ENCODE data around the gene ZNF883.

ZNF883 gene

GRCh38 chr9:113018247-113018646 lies 6.3 kb upstream of the ZNF883 start:
- TF ChIP-seq CTCF (IDR thresholded peaks at IDR 0.05; ENCODE audit: borderline replicate concordance, insufficient read depth, low read depth, low read length): no peak
- no peak overlapping the region for H3K4me3 ChIP-seq (ENCODE audit: low read depth, low read length)

- H3K4me3 ChIP-seq (ENCODE audit: low read depth, low read length): no peak overlapping the region
- no peak for TF ChIP-seq CTCF (IDR thresholded peaks at IDR 0.05; ENCODE audit: borderline replicate concordance, insufficient read depth, low read depth, low read length)
Measured at GRCh38 chr9:113012492-113012891, 500 bp upstream of the ZNF883 start.

- no peak overlapping the region for H3K4me3 ChIP-seq (ENCODE audit: low read depth, low read length)
- TF ChIP-seq CTCF (IDR thresholded peaks at IDR 0.05; ENCODE audit: borderline replicate concordance, insufficient read depth, low read depth, low read length): no peak
Measured at GRCh38 chr9:113005777-113006176, 6.2 kb downstream of the ZNF883 start.

GRCh38 chr9:112997236-112997941 lies 14.6 kb downstream of the ZNF883 start:
- TF ChIP-seq CTCF (IDR thresholded peaks at IDR 0.05; ENCODE audit: borderline replicate concordance, insufficient read depth, low read depth, low read length): no peak
- no peak overlapping the region for H3K4me3 ChIP-seq (ENCODE audit: low read depth, low read length)

GRCh38 chr9:112971415-112971814 lies 40.6 kb downstream of the ZNF883 start:
- no peak overlapping the region for H3K4me3 ChIP-seq (ENCODE audit: low read depth, low read length)
- TF ChIP-seq CTCF (IDR thresholded peaks at IDR 0.05; ENCODE audit: borderline replicate concordance, insufficient read depth, low read depth, low read length): 0 out of 2 replicates have a peak, but pooled peaks have one; percentile 20

GRCh38 chr9:112970939-112971338 lies 41.1 kb downstream of the ZNF883 start:
- no peak for TF ChIP-seq CTCF (IDR thresholded peaks at IDR 0.05; ENCODE audit: borderline replicate concordance, insufficient read depth, low read depth, low read length)
- H3K4me3 ChIP-seq (ENCODE audit: low read depth, low read length): no peak overlapping the region

- TF ChIP-seq CTCF (IDR thresholded peaks at IDR 0.05; ENCODE audit: borderline replicate concordance, insufficient read depth, low read depth, low read length): no peak
- no peak overlapping the region for H3K4me3 ChIP-seq (ENCODE audit: low read depth, low read length)
Measured at GRCh38 chr9:112969730-112970129, 42.3 kb downstream of the ZNF883 start.

Data from GM12875 (cell line).